Esophagus muscularis mucosa (tissue), 3 donors: ENCODE results near the gene VPREB3.

ENCODE experiments used
- POLR2A ChIP-seq: fragments of 450-650 bp; IDR thresholded peaks from one replicate; pipeline ENCODE4 v1.6.1; 2017; ENCODE audit warnings: antibody characterized with exemption, moderate library complexity, mild to moderate bottlenecking, low read depth
- POLR2AphosphoS5 ChIP-seq, 2 donors: sonication (generic); formaldehyde crosslinking; IDR thresholded peaks; one replicate each; pipeline ENCODE4 v1.6.1; 2017; ENCODE audit warnings: antibody characterized with exemption in 2 of 2
- TF ChIP-seq, protein P1 (sequence below), 3 experiments: fragments of 200-600 bp in 2 of 3; fragments of 450-650 bp in 1 of 3; sonication (generic) in 2 of 3; IDR thresholded peaks; one replicate each; pipeline ENCODE4 v1.5.1; 2017 to 2019; ENCODE audit warnings: antibody characterized with exemption in 3 of 3, mild to moderate bottlenecking in 2 of 3, moderate library complexity in 1 of 3

- no peak for TF ChIP-seq POLR2A
- TF ChIP-seq, protein P1, sequence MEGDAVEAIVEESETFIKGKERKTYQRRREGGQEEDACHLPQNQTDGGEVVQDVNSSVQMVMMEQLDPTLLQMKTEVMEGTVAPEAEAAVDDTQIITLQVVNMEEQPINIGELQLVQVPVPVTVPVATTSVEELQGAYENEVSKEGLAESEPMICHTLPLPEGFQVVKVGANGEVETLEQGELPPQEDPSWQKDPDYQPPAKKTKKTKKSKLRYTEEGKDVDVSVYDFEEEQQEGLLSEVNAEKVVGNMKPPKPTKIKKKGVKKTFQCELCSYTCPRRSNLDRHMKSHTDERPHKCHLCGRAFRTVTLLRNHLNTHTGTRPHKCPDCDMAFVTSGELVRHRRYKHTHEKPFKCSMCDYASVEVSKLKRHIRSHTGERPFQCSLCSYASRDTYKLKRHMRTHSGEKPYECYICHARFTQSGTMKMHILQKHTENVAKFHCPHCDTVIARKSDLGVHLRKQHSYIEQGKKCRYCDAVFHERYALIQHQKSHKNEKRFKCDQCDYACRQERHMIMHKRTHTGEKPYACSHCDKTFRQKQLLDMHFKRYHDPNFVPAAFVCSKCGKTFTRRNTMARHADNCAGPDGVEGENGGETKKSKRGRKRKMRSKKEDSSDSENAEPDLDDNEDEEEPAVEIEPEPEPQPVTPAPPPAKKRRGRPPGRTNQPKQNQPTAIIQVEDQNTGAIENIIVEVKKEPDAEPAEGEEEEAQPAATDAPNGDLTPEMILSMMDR (IDR thresholded peaks at IDR 0.05): no peak
- no peak for TF ChIP-seq POLR2AphosphoS5 (IDR thresholded peaks at IDR 0.05)
These were observed 50.2 kb downstream of the VPREB3 start for GRCh38 chr22:23704062-23704461.
